Common myeloid progenitor, CD34-positive (primary cell): Measurements from ENCODE around the gene SEC14L1.

Experiments
- CTCF ChIA-PET: fragments of 350-600 bp; sonication (Branson Sonifier 250); formaldehyde crosslinking; loops from one replicate; lab custom pipeline; 2021; ENCODE audit warnings: antibody characterized with exemption; lab: Charles Lee
- POLR2A ChIA-PET: fragments of 350-600 bp; sonication (Branson Sonifier 250); formaldehyde crosslinking; loops from one replicate; lab custom pipeline; 2021; ENCODE audit warnings: antibody characterized with exemption; lab: Charles Lee
- DNase-seq, 3 donors: peaks; one replicate each; pipeline versions ENCODE4 v3.0.0 to v3.0.0-alpha.2; 2013
- H3K27ac ChIP-seq, 2 experiments: 1 replicate in 1 of 2; 2 replicates in 1 of 2; pipeline ENCODE4 v1.7.0; 2013; ENCODE audit warnings: inconsistent platforms in 2 of 2, low read length in 2 of 2, mild to moderate bottlenecking in 2 of 2, low read depth in 1 of 2, moderate library complexity in 1 of 2; ENCODE audit not compliant: severe bottlenecking in 2 of 2, insufficient read depth in 1 of 2, poor library complexity in 1 of 2
- H3K27me3 ChIP-seq, 5 experiments: replicated peaks in 2 of 5; 1 replicate in 3 of 5; 2 replicates in 2 of 5; pipeline versions ENCODE4 v1.6.1 to v1.7.0; 2013; ENCODE audit warnings: low read length in 4 of 5, mild to moderate bottlenecking in 2 of 5, moderate library complexity in 2 of 5, inconsistent platforms in 1 of 5; ENCODE audit not compliant: insufficient read depth in 5 of 5, control insufficient read depth in 4 of 5
- H3K36me3 ChIP-seq, 4 experiments: 1 replicate in 2 of 4; 2 replicates in 2 of 4; pipeline versions ENCODE4 v1.6.1 to v1.7.0; 2013; ENCODE audit warnings: low read length in 3 of 4, control low read depth in 1 of 4, mild to moderate bottlenecking in 1 of 4; ENCODE audit not compliant: control insufficient read depth in 4 of 4, insufficient read depth in 4 of 4
- H3K4me1 ChIP-seq, 4 experiments: 1 replicate in 3 of 4; 2 replicates in 1 of 4; pipeline versions ENCODE4 v1.6.1 to v1.7.1; 2013; ENCODE audit warnings: low read length in 3 of 4, mild to moderate bottlenecking in 3 of 4, control low read depth in 1 of 4, inconsistent platforms in 1 of 4, moderate library complexity in 1 of 4; ENCODE audit not compliant: control insufficient read depth in 4 of 4, insufficient read depth in 4 of 4; ENCODE audit errors: control extremely low read depth in 1 of 4
- H3K4me3 ChIP-seq, 7 experiments: 1 replicate in 4 of 7; 2 replicates in 3 of 7; pipeline versions ENCODE4 v1.5.1 to v1.7.0; 2013; ENCODE audit warnings: mild to moderate bottlenecking in 7 of 7, low read length in 6 of 7, moderate library complexity in 6 of 7, inconsistent platforms in 2 of 7, low read depth in 2 of 7, control low read depth in 1 of 7; ENCODE audit not compliant: insufficient read depth in 4 of 7, control insufficient read depth in 1 of 7; ENCODE audit errors: extremely low read depth in 1 of 7
- H3K9me3 ChIP-seq, 5 experiments: 1 replicate in 4 of 5; 2 replicates in 1 of 5; pipeline versions ENCODE4 v1.6.1 to v1.7.1; 2013; ENCODE audit warnings: low read length in 4 of 5, mild to moderate bottlenecking in 2 of 5, inconsistent platforms in 1 of 5, low read depth in 1 of 5, moderate library complexity in 1 of 5; ENCODE audit not compliant: control insufficient read depth in 4 of 5, insufficient read depth in 2 of 5; ENCODE audit errors: control extremely low read depth in 1 of 5
- WGBS: methylation state at CpG from one replicate; pipeline ENCODE4 v1.1.5; 2013; ENCODE audit not compliant: insufficient coverage; 5-methylcytosine and 5-hydroxymethylcytosine counted together

The SEC14L1 gene

DNA sequence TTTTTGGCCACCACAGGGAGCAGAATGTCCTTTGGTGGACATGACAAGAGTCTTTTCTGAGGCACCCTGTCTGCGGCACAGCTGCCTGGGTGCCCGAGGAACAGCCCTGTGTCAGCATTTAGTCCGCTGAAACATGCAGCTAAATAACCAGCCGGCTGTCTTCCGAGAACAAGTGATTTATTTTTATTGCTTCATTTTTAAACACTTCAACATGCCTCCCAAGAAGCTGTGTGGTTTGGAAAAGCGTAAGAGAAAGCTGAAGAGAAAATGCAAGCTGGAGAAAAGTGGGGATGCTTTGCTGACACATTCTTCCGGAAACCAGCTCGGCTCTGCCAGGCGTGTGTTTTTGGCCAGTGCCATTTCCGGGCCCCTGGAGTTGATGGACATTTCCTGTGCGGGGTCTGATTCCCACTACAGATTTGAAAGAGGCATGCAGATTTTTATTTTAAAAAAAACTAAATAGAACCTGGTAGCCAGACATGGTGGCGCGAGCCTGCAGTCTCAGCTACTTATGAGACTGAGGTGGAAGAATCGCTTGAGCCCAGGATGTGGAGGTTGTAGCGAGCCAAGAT is 94.7 kb downstream of the SEC14L1 start:
- Histone ChIP-seq H3K36me3 (no peaks in the 10 kb centered on the region), H3K4me3 (peak overlapping the region in 6 of 7 experiments; percentile 28 to 64 (median 47)), H3K27ac (peak overlapping the region in 1 of 2 experiments; percentile 34), H3K4me1 (peaks cover 9 to 28% (median 27%) of the 10 kb centered on the region in 4 experiments), H3K27me3 (no peaks in the 10 kb centered on the region), H3K9me3 (peaks cover 0 to 4% (median 0%) of the 10 kb centered on the region in 5 experiments)
- peak; percentile 85 to 96 (median 95) for DNase-seq
- POLR2A ChIA-PET = no interaction called here
- WGBS = 6% methylated on average over 9 of the region's 15 CpGs
- CTCF ChIA-PET = interaction anchor here (0.6 to 4.5 kb wide), 7 partner anchors 13 to 180 kb away, joined by 3 to 38 read pairs (median 3); no protein-coding TSS in a partner anchor

DNA sequence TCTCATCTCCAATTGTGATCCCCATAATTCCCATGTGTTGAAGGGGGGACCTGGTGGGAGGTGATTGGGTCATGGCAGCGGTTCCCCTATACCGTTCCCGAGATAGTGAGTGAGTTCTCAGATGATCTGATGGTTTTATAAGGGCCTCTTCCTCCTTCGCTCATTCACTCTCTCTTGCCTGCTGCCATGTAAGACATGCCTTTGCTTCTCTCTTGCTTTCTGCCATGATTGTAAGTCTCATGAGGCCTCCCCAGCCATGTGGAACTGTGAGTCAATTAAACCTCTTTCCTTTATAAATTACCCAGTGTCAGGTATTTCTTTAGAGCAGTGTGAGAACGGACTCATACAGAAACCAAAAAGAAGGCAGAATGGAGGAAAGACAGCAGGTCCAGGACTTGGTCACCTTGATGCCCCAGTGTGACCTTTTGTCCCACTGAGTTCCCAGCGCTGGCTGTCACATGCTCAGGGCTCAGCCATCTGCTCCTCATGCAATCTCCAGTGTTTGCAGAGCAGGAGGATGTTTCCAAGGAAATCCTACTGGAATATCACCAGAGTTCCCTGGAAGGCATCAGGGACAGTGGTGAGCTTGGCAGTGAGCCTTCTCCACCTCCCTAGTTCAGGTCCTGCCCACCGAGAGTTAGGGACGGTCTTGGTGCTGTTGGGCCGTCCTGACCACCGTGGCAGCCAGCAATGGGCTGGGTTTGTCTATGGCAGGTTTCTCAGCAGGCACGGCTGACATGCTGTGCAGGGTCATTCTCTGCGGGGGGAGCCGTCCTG is 96.7 kb downstream of the SEC14L1 start:
- peaks cover 9 to 28% (median 27%) of the 10 kb centered on the region in 4 experiments for H3K4me1 ChIP-seq
- no peaks in the 10 kb centered on the region for H3K27me3 ChIP-seq
- no peaks in the 10 kb centered on the region for H3K36me3 ChIP-seq
- ChIA-PET CTCF (interaction anchor here (1.6 to 4.5 kb wide), 2 partner anchors 23 kb away, joined by 9 to 38 read pairs; no protein-coding TSS in a partner anchor), POLR2A (no interaction called here)
- no peak overlapping the region for H3K27ac ChIP-seq
- peaks cover 0 to 4% (median 0%) of the 10 kb centered on the region in 5 experiments for H3K9me3 ChIP-seq
- WGBS = 94% methylated on average over 9 of the region's 13 CpGs
- no peak for DNase-seq
- no peak overlapping the region for H3K4me3 ChIP-seq

DNA sequence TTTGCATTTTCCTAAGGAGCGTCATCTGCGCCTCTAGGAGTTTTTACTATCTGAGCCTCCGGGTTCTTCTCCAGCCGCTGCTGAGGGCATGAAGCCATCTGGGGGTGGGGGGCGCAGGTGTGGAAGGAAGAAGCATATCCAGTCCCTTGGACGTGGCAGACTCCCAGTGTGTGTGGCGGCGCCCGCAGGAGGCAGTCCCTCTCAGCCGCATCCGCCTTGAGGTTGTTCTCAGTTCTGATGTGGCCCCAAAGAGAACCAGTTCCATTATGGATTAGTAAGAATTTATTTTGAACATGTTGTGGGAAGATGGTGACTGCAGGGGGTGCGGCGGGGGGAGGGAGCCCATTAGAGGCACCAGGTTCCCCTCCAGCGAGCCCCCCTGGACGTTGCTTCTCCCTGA is 100.2 kb downstream of the SEC14L1 start:
- Histone ChIP-seq H3K4me3 (no peak overlapping the region), H3K36me3 (no peaks in the 10 kb centered on the region), H3K27me3 (no peaks in the 10 kb centered on the region), H3K9me3 (peaks cover 0 to 4% (median 0%) of the 10 kb centered on the region in 5 experiments), H3K4me1 (peaks cover 0 to 15% (median 12%) of the 10 kb centered on the region in 4 experiments), H3K27ac (no peak overlapping the region)
- WGBS = 97% methylated on average over 12 of the region's 15 CpGs
- DNase-seq = no peak
- POLR2A ChIA-PET = no interaction called here
- CTCF ChIA-PET = interaction anchor here (1.2 kb wide), 1 partner anchor 26 kb away, joined by 5 read pairs; no protein-coding TSS in a partner anchor

DNA sequence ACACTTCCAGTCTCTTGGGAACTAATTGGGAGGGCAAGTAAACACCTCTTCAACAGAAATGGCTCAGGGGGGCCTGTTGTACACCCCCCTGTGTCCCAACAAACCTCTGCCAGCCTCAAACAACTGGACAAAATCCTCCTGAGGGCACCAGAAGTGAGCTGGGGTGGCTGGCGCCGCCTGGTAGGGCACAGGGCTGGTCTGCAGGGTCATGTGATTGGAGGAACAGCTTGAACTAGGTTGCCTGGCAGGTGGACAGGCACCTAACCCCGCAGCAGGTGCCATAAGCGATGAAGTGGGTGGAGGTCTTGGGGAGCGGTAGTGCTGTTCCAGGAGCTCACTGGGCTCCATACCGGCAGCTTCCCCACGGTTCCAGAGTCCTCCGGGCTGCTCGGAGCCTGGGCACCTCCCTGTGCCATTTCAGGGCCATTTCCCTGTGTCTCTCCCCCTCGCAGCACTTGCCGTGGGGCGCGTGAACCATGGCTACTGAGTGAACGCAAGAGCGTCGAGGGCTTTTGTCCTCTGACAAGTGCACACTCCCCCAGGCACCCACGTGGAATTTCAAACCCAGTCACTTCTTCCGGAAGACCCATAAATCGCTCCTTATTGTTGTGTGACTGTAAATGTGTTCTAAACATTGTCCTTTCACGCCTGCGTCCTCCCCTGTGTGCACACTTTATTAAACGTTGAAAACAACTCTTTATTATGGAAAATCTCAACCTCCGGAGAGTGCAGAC is 101.5 kb downstream of the SEC14L1 start:
- Histone ChIP-seq H3K4me1 (peaks cover 0 to 22% (median 18%) of the 10 kb centered on the region in 4 experiments), H3K36me3 (no peaks in the 10 kb centered on the region), H3K9me3 (peaks cover 0 to 1% (median 0%) of the 10 kb centered on the region in 5 experiments), H3K27me3 (no peaks in the 10 kb centered on the region), H3K27ac (no peak overlapping the region), H3K4me3 (no peak overlapping the region)
- WGBS = 94% methylated on average over 19 of the region's 23 CpGs
- ChIA-PET POLR2A (interaction anchor here (0.5 kb wide), 1 partner anchor 49 kb away, joined by 3 read pairs; no protein-coding TSS in a partner anchor), CTCF (interaction anchor here (0.8 to 3.1 kb wide), 4 partner anchors 28 to 441 kb away, joined by 3 to 10 read pairs (median 4); no protein-coding TSS in a partner anchor)
- DNase-seq = no peak

DNA sequence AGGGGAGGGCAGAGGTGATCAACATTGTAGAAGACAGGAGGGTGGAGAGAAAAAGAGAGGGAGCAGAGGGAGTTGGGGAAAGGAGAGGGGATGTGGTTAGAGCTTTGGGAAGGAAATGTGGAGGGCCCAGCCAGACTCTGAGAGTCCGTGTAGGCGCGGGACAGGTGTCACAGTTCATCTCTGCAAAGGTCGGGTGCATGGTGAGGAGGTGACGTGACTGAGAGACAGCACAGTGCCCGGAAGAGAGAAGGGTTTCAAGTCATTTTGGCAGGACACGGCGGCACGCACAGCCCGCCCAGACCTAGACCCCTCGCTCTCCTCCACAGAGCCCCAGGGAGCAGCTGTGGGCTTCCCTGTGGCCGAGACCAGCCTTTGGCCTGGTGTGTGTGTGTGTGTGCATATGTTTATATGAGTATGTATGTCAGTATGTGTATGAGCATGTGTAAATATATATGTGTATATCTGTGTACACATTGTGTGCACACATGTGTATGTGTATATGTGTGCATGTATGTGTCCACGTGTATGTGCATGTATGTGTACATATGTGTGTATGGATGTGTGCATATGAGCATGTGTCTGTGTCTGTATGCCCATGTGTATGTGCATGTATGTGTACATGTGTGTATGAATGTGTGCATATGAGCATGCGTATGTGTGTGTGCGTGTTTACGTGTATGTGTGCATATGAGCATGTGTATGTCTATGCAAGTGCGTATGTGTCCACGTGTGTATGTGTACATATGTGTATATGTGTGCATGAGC is 104.6 kb downstream of the SEC14L1 start:
- CTCF ChIA-PET = interaction anchor here (0.8 to 3.1 kb wide), 3 partner anchors 31 to 147 kb away, joined by 4 to 13 read pairs (median 10); no protein-coding TSS in a partner anchor
- POLR2A ChIA-PET = no interaction called here
- no peaks in the 10 kb centered on the region for H3K9me3 ChIP-seq
- H3K27me3 ChIP-seq = peaks cover 0 to 6% (median 0%) of the 10 kb centered on the region in 5 experiments
- peak overlapping the region in 2 of 7 experiments; percentile 19 to 50 for H3K4me3 ChIP-seq
- H3K4me1 ChIP-seq = peaks cover 0 to 24% (median 20%) of the 10 kb centered on the region in 4 experiments
- WGBS = 35% methylated on average over 13 of the region's 18 CpGs
- no peaks in the 10 kb centered on the region for H3K36me3 ChIP-seq
- DNase-seq = peak in 2 of 3 donors; percentile 35 to 41
- H3K27ac ChIP-seq = no peak overlapping the region
